Suppressor macrophage (primary cell): Measurements from ENCODE around the gene SLC7A5.
"Not testable (repeated sequence)": the region's sequence is repeated elsewhere in the genome, so short reads cannot be mapped to it uniquely, and the experiment has no call there.

ENCODE experiments used
- DNase-seq, 4 experiments: peaks; one replicate each; pipeline ENCODE4 v3.0.0-alpha.2; 2020 to 2022

Gene SLC7A5

GRCh38 chr16:87832137-87832527 is 37.2 kb downstream of the SLC7A5 start:
- no peak for DNase-seq

DNA sequence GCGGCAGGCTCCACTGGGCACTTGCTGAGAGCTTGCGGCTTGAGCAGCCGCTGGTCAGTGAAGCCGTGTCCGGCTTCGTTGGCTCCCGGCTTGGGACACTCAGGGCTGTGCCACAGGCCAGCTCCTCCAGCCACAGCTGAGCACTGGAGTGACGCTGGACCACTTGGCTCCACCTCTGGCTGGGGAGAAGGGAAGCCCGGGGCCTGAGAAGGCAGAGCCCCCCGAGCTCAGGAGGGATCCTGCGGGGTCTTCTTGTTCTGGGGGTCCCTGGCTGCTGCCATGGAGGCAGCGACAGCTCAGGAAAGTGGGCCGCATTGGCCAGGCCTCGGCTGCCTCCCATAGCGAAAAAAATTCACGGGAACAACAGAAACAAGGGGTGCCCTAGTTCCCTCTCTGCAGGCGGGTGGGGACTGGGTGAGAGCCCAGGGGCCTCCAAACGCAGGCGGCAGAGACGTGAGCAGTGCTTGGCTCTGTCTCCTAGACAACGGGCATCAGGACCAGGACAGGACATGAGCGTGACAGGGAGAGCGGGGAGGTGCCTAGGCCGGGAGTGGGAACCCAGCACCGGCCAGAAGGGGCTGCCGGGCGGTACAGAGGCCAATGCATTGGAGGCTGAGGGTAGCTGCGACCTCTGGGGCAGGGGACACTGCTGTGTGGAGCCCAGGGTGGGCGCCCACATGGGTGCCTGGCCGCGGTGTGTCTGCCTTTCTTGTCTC is 37.7 kb downstream of the SLC7A5 start:
- no peak for DNase-seq

GRCh38 chr16:87830673-87831420 is 38.5 kb downstream of the SLC7A5 start:
- DNase-seq, result no peak

- DNase-seq, result no peak
These were observed 39.2 kb downstream of the SLC7A5 start for GRCh38 chr16:87829988-87830672.

GRCh38 chr16:87829622-87829980 is 39.7 kb downstream of the SLC7A5 start:
- no peak for DNase-seq

DNA sequence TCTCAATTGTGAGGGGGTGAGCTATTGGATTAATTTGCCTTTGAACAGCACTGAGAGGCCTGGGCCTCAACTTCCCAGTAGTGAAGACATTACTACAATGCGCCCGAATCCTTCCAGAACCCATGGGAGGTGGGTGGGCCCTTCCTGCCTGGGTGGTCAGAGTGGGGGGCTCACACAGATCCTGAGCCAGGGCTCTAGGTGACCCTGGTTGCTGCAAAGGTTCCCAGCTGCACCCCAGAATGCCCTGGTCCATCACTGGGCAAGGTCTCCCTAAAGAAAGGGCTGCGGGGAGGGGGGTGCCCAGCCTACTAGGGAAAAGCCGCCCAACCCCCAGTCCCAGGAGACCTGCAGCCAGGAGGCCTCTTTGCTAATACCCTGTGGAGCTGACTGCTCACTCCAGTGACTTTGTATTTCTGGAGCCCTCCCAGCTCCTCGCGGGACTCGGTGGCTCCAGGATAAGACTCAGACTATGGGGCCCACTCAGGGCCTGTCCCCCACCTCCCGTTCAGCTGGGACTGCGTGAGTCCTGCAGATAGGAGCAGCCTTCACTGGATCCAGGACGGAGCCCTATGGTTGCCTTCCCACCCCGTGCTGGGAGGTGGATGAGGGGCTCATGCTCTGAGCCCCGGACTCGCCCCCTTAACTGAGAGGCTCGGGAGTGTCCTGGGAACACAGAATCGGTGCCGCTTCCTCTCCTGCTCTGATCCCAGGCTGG is 40.2 kb downstream of the SLC7A5 start:
- no peak for DNase-seq

DNA sequence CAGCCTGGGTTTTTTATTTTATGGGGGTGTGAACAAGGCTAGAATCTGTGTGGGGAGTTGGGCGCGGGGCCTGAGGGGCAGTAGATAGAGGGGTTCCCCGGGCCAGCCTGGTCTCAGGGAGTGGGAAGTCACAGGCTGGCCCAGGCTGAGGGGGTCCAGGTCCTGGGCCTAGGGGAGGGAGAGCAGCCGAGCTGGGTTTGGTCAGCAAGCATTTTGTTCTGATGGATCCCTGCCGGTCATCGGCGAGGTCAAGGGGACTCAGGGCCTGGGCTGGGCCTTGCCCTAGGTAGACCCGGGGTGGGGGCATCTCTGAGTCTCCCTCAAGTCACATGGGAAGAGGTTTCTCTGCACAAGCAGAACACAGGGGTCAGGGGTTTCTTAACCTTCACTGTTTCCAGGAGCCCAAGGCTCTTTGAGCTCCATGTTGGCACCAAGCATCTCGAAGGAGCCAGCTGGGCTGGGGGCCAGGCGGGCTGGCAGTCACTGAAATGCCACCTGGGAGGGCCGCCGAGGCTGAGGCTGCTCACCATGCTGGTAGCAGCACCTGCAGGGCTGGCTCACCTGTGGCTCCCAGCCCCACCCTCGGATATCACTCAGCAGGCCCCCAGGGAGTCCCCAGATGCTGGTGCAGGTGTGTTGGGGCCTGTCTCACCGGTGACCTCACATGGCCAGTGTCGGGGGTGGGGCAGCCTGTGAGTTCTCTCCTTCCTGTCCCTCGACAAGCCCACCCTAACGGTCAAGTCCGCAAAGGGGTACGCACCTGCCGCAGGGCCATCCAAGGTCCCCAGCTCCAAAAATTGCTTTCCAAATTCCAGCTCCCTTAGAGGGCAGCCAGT is 41.0 kb downstream of the SLC7A5 start:
- no peak for DNase-seq

- not testable (repeated sequence) for DNase-seq
These were observed 41.8 kb downstream of the SLC7A5 start for GRCh38 chr16:87827588-87827915.

DNA sequence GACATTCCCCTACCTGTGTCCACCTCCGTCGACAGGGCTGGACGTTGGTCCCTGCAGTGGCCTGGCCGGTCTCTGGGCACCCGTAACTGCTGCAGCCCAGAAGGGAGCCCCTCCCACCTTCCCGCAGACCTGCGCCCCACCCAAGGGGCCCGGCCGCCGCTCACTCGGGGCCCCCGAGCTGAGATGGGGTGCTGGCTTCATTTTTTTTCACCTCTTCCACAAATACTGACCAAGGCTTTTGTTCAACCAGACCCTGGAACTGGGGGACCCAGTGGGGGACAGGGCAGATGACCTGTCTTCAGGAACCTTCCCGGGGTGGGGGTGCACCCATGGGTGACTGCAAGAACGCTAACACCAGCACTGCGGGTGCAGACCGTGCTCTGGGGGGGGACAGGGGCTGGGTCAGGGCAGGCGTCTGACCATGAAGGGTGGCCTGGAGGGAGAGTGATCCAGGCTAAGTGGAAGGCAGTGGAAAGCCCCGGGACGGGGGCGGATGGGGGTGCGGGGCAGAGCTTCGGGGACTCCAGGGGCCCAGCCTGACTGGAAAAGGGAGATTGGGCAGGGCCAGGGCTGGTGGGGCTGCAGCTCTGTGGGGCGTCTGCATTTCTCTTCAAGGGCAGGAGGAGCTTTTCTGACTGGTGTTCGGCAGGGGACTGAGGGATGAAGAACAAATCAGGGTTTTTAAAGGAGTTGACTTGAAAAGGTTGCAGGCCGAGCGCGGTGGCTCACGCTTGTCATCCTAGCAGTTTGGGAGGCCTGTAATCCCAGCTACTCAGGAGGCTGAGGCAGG is 42.3 kb downstream of the SLC7A5 start:
- no peak for DNase-seq

GRCh38 chr16:87826407-87826797 is 42.9 kb downstream of the SLC7A5 start:
- not testable (repeated sequence) for DNase-seq

DNA sequence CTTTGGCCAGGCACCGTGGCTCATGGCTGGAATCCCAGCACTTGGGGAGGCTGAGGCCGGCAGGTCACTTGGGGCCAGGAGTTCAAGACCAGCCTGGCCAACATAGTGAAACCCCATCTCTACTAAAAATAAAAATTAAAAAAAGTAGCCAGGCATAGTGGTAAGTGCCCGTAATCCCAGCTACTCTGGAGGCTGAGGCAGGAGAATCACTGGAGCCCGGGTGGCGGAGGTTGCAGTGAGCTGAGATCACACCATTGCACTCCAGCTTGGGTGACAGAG is 43.5 kb downstream of the SLC7A5 start:
- not testable (repeated sequence) for DNase-seq

DNA sequence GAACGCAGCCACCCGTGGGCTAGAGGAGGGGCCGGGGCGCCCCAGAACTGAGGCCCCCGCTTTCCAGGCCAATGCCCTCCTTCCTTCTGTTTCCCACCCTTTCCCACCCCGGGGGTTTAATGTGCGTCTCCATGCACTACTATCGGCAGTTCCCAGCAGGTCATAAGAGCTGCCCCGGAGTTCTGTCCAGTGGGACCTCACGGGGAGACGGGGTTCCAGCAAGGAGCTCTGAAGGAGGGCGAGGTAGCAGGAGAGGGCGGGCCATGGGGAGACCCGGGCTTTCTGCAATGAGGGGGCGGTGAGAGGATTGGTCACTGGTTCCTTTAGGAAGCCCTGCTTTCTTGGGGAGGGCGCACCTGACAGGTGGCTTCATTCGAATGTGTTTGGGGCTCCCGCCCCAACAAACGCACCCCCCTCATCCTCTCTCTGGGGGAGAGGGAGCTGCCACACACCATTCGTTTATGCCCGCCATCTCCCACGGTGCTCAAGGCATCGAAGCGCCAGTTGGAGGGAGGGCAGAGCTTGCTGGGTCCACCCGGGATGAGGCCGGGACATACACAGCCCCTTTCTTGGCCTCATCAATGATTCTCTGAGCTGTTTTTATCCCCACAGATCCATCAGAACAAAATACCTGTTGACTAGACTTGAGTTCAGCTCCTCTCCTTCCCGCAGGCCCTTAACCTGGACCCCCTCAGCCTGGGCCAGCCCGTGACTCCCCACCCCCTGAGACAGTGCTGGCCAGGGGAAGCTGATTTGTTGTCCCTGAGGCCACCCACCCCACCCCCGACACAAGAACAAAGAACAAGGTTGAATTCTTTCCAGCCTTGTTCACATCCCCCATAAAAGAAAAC is 44.1 kb downstream of the SLC7A5 start:
- no peak for DNase-seq

- no peak for DNase-seq
These were observed 45.0 kb downstream of the SLC7A5 start for GRCh38 chr16:87824016-87824990.

DNA sequence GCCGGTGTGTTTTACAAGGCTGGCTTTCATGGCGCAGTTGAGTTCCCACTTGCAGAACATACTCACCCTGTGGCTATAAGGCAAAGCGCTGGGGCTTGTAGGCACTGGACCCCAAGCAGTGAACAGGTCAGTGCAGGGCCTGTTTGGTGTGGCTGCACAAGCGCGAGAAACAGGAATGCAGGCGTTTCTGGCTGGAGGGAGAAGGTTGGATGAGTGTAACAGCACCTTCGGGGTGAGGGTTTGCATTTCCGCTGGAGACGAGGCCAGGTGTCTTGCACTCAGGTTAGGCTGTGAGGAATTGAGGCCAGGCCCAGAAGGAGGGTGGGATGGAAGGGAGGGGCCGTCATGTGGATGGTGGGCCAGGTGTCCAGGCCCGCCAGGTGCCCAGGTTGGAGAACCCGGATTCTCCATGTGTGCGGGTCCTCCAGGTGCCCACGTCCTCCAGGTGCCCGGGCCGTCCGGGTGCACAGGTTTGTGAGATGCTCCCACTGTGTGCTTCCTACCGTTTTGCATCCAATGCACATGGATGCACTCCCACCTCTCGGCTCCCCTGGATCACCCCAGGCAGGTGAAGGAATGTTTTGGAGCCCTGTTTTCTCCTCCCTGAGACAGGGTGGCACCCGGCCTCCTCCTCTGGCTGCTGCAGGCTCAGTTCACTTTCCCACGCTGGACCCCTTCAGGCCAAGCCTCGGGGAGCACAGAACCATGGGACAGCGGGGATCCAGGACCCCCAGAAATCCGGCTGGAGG is 46.0 kb downstream of the SLC7A5 start:
- no peak for DNase-seq

DNA sequence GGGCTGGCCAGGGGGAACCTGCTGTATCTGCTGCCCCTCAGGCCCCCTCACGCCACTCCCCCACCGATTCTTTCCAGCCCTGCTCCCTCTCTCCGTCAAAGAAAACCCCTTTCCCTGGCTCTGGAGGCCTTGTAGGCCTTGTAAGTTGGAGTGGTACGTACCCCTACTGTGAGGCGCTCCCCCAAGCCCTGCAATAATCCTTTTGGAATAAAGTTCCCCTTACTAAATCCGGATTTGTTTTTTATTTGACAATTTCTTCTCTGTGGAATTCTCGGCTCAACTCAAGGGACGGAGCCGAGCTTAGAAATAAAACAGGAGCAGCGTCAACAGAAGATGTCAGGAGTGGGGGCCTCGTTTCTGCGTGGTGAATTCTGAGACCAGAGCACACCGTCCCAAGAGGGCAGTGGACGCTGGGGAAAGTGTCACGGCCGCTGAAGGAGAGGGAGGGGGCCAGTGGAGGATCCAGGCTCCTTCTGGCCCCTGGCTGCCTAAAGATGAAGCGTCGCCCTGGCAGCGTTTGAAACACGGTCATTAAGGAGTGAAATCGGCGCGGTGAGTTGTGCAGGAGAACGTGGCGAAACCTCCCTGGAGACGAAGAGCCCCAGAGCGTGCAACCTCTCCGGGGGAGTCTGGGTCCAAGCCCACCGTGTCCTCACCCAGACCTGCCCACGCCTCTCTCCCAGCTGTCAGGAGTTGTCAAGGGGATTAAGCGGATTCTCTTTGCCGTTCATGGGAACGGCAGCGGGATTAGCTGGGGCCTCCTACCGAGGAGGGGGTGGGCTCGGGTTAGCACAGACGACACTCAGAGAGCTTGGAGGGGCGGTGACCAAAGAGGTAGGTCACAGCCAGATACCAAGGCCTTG is 47.0 kb downstream of the SLC7A5 start:
- no peak for DNase-seq

DNA sequence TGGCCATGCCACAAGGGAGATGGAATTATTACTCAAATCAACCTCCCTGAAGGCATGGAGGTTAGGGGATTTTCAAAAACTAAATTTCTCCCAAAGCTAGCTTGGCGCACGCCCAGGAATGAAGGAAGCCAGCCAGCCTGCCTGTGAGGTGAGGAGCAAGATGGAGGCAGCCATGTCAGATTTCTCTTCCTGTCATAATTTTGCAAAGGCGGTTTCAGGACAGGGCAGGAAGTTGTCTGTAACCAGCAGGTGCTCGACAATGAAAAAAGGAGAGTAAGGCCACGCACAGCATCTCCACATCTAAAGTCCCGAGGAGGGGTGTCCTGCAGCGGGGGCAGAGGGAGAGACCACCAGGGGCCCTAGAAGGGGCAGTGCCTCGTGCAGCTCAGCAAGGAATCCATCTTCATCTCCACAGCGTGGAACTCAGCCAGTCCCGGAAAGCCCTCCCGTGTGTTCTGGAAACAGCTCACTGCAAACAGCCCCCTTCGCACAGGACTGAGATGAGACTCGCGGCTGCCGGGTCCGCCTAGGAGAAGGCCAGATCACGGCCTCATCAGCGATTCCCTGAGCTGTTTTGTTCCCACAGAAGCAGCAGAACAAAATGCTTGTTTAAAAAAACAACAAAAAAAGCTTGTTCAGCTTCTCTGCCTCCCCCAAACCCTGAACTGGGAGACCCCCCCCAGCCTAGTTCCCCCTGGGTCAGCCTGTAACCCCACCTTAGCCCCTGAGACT is 47.8 kb downstream of the SLC7A5 start:
- DNase-seq, result no peak

DNA sequence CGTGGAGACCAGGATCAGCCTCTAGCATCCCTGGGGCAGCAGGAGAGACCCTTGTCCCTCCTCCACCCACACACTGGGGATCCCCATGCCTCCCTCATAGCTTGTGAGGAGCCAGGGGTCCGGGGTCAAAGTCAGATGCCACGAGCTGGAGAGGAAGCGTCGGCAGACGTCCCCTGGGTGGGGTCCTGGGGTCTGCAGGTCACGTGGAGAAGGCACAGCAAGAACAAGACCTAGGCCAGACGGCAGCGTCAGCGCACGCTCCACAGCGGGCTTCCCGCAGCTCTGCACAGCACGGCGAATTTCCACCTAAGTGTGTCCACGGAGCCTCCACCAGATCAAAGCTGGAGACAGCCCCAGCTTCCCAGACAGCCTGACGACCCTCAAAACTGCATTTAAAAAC is 49.3 kb downstream of the SLC7A5 start:
- no peak for DNase-seq
